ENCODE measurements around the gene CHM. TPM values are rescaled to one million over a fixed set of nuclear protein-coding genes. Genes with fewer than 3 reads are reported as not detected.

The CHM gene
- total RNA-seq, 1 donor from 2014 or later = 22.9 TPM

DNA sequence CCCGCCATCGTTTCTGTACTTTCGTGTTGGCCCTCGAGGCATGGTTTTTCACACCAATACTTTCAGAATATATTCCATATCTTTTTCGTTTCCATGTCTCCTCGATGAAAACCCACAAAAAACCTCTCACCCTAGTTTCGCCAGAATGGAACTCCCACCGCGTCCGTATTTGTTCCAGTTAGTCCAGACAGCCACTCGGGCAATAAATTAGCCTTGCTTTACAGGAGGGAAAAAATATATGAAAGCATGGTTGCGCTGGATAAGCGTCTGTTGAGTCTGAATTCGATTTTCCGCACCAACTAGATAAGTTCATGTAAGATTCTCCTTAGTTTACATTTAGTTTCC lies 550 bp upstream of the CHM start:
- no peaks in the 10 kb centered on the region for H3K9me3 Mint-ChIP-seq
- TF ChIP-seq, protein P1, sequence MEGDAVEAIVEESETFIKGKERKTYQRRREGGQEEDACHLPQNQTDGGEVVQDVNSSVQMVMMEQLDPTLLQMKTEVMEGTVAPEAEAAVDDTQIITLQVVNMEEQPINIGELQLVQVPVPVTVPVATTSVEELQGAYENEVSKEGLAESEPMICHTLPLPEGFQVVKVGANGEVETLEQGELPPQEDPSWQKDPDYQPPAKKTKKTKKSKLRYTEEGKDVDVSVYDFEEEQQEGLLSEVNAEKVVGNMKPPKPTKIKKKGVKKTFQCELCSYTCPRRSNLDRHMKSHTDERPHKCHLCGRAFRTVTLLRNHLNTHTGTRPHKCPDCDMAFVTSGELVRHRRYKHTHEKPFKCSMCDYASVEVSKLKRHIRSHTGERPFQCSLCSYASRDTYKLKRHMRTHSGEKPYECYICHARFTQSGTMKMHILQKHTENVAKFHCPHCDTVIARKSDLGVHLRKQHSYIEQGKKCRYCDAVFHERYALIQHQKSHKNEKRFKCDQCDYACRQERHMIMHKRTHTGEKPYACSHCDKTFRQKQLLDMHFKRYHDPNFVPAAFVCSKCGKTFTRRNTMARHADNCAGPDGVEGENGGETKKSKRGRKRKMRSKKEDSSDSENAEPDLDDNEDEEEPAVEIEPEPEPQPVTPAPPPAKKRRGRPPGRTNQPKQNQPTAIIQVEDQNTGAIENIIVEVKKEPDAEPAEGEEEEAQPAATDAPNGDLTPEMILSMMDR (IDR thresholded peaks at IDR 0.05) = no peak
- H3K36me3 Mint-ChIP-seq (ENCODE audit: low read depth) = peaks cover 5% of the 10 kb centered on the region
- no peak overlapping the region for H3K27ac Mint-ChIP-seq
- no peak for DNase-seq
- CTCF ChIA-PET = no interaction called here
- POLR2A ChIA-PET = no interaction called here
- peaks cover 4% of the 10 kb centered on the region for H3K4me1 Mint-ChIP-seq
- no peak for ATAC-seq (ENCODE audit: low read depth)
- H3K4me3 Mint-ChIP-seq = no peak overlapping the region
- intact Hi-C loops (cut with micrococcal nuclease) = loop anchor here (5.0 kb wide), 1 partner anchor 1046 kb away; the partner anchor contains the start of gene APOOL
- no peaks in the 10 kb centered on the region for H3K27me3 Mint-ChIP-seq

DNA sequence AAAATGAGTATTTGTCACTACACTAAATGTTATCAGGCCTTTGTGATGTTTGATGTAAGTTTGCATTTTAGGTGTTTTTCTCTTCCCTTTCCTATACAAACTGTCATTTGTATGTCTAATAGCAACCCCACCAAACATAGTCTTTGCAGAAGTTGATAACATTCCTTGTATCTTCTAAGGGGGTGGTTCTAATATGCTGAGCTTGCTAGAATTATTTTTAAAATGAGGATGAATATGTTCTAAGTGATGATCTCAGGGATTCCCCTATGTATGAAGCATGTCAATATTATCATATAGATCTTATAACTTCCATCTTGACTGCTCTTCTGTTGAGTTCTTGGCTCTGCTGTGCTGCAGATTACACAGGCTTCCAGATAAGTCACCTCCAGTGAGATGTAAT lies 3.1 kb downstream of the CHM start:
- Mint-ChIP-seq H3K4me3 (no peak overlapping the region), H3K27ac (no peak overlapping the region), H3K36me3 (ENCODE audit: low read depth) (peaks cover 14% of the 10 kb centered on the region), H3K27me3 (no peaks in the 10 kb centered on the region), H3K4me1 (peaks cover 6% of the 10 kb centered on the region), H3K9me3 (no peaks in the 10 kb centered on the region)
- ChIA-PET CTCF (no interaction called here), POLR2A (no interaction called here)
- intact Hi-C loops (cut with micrococcal nuclease) = no loop called here
- TF ChIP-seq, protein P1 (IDR thresholded peaks at IDR 0.05) = no peak
- ATAC-seq (ENCODE audit: low read depth) (no peak), DNase-seq (no peak)

DNA sequence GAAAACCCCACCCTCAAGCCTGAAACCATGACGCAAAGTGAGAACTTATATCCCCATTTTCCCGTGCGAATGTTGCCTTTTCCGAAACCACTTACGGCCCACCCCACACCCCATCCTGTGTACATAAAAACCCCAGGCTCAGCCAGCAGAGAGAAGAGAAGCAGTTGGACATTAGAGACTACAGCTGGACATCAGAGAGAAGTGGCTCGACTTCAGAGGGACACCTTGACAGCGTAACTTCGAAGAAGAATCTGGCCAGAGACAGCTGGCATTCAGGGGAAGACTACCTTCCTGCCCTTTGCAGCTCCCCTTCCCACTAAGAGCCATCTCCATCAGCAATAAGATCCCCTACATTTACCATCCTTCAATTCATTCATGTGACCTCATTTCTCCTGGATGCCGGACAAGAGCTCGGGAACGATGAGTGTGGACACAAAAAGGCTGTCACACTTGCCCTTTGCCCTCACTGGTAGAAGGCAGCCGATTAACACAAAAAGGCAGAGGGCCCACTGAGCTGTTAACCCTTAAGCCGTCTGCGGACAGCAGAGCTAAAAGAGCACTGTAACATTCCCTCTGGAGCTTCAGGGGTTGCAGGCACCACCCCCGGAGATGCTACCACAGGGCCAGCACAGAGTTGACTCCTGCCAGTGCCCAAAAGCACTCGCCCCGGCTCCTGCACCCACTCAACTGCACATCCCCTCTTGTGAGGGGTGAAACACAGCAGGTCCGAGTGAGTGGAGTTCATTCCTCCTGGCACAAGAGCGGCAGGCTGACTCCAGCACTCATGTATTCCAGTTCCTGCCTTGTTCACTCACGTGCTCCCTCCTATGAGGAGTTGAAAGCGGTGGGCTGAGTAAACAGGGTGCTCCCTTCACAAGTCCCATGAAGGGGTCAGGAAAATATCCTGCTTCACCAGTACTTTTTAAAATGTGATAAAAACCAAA lies 7.5 kb downstream of the CHM start:
- intact Hi-C loops (cut with micrococcal nuclease) = no loop called here
- POLR2A ChIA-PET = no interaction called here
- no peak for ATAC-seq (ENCODE audit: low read depth)
- Mint-ChIP-seq H3K4me1 (peaks cover 4% of the 10 kb centered on the region), H3K4me3 (no peak overlapping the region), H3K36me3 (ENCODE audit: low read depth) (peaks cover 17% of the 10 kb centered on the region), H3K9me3 (no peaks in the 10 kb centered on the region), H3K27ac (no peak overlapping the region), H3K27me3 (no peaks in the 10 kb centered on the region)
- no peak for DNase-seq
- TF ChIP-seq, protein P1 (IDR thresholded peaks at IDR 0.05) = no peak
- CTCF ChIA-PET = no interaction called here

DNA sequence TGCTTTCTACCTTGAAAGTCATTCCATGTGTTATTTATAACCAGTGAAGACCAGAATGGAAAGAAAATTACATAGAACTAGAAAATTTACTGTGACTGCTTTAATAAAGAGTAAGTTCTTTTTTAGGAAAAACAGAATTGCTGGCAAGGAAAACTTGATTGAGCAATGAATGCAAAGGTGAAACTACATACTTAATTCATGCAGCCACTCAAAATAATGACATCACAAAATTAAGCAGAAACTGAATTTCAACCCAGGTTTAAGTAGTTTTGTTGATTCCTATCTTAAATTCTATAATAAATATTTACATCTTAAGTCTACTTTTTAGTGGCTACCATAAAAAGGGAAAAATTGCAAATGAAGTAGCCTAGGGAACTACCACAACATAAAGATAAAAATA lies 14.0 kb downstream of the CHM start:
- Mint-ChIP-seq H3K4me1 (peaks cover 6% of the 10 kb centered on the region), H3K36me3 (ENCODE audit: low read depth) (peaks cover 6% of the 10 kb centered on the region), H3K27me3 (no peaks in the 10 kb centered on the region), H3K4me3 (no peak overlapping the region), H3K27ac (no peak overlapping the region), H3K9me3 (no peaks in the 10 kb centered on the region)
- TF ChIP-seq, protein P1 (IDR thresholded peaks at IDR 0.05) = no peak
- intact Hi-C loops (cut with micrococcal nuclease) = no loop called here
- ATAC-seq (ENCODE audit: low read depth) = no peak
- ChIA-PET CTCF (no interaction called here), POLR2A (no interaction called here)
- no peak for DNase-seq

DNA sequence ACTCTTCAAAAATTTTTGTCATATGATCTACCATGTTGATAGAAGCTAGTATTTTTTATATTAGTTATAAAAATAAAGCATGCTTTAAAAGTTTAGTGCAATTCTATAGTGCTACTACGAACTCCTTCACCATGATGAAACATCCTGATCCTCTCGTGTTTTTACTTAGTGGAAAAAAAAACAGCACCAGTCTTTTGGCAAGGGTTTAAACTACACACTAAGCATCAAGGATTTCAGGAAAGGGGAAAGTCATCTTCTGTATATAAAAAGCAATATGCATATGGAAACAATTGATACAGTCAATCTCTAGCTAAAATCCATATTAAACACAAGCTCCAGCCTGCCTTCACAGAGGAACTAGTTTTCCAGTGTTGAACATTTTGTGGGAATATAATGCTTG lies 18.7 kb downstream of the CHM start:
- intact Hi-C loops (cut with micrococcal nuclease) = no loop called here
- TF ChIP-seq, protein P1 (IDR thresholded peaks at IDR 0.05) = no peak
- CTCF ChIA-PET = no interaction called here
- ATAC-seq (ENCODE audit: low read depth) (no peak), DNase-seq (no peak)
- Mint-ChIP-seq H3K9me3 (no peaks in the 10 kb centered on the region), H3K4me3 (no peak overlapping the region), H3K36me3 (ENCODE audit: low read depth) (peaks cover 12% of the 10 kb centered on the region), H3K27ac (no peak overlapping the region), H3K4me1 (peaks cover 2% of the 10 kb centered on the region), H3K27me3 (no peaks in the 10 kb centered on the region)
- POLR2A ChIA-PET = no interaction called here

All from activated B cell treated with CpG ODN at 0.5 μM for 24 hours (primary cell).